ENCODE results near the gene TACR1. TPM values are rescaled to one million over a fixed set of nuclear protein-coding genes. Genes with fewer than 3 reads are reported as not detected.
"Not testable (repeated sequence)": the region's sequence is repeated elsewhere in the genome, so short reads cannot be mapped to it uniquely, and the experiment has no call there.

TACR1 gene
- total RNA-seq, 1 donor from 2014 or later: not detected

GRCh38 chr2:75146606-75147332 lies 52.6 kb downstream of the TACR1 start:
- H3K4me3 ChIP-seq (ENCODE audit: low read depth, low read length): no peak overlapping the region
- no peak for DNase-seq (ENCODE audit: low read depth)
- no peak for TF ChIP-seq CTCF (conservative IDR thresholded peaks at IDR 0.05; ENCODE audit: low read depth, low read length)

GRCh38 chr2:75146221-75146605 lies 53.1 kb downstream of the TACR1 start:
- H3K4me3 ChIP-seq (ENCODE audit: low read depth, low read length); DNase-seq (ENCODE audit: low read depth): not testable (repeated sequence)

- TF ChIP-seq CTCF (conservative IDR thresholded peaks at IDR 0.05; ENCODE audit: low read depth, low read length): no peak
Measured at GRCh38 chr2:75142081-75142480, 57.2 kb downstream of the TACR1 start.

GRCh38 chr2:75140288-75140687 lies 59.0 kb downstream of the TACR1 start:
- no peak for DNase-seq (ENCODE audit: low read depth)
- H3K4me3 ChIP-seq (ENCODE audit: low read depth, low read length): no peak overlapping the region
- TF ChIP-seq CTCF (conservative IDR thresholded peaks at IDR 0.05; ENCODE audit: low read depth, low read length): no peak

More at GRCh38 chr2:75142081-75142480, 57.2 kb downstream of the TACR1 start:
- DNase-seq (ENCODE audit: low read depth): no peak
- no peak overlapping the region for H3K4me3 ChIP-seq (ENCODE audit: low read depth, low read length)

- H3K4me3 ChIP-seq (ENCODE audit: low read depth, low read length): no peak overlapping the region
- DNase-seq (ENCODE audit: low read depth): no peak
- no peak for TF ChIP-seq CTCF (conservative IDR thresholded peaks at IDR 0.05; ENCODE audit: low read depth, low read length)
Measured at GRCh38 chr2:75139171-75139570, 60.1 kb downstream of the TACR1 start.

GRCh38 chr2:75138528-75138927 lies 60.8 kb downstream of the TACR1 start:
- DNase-seq (ENCODE audit: low read depth): no peak
- H3K4me3 ChIP-seq (ENCODE audit: low read depth, low read length): no peak overlapping the region
- TF ChIP-seq CTCF (conservative IDR thresholded peaks at IDR 0.05; ENCODE audit: low read depth, low read length): no peak

- no peak overlapping the region for H3K4me3 ChIP-seq (ENCODE audit: low read depth, low read length)
- DNase-seq (ENCODE audit: low read depth): no peak
- no peak for TF ChIP-seq CTCF (conservative IDR thresholded peaks at IDR 0.05; ENCODE audit: low read depth, low read length)
Measured at GRCh38 chr2:75135776-75136400, 63.4 kb downstream of the TACR1 start.
